Spleen (tissue), 7 donors: ENCODE results near the gene SRI.

ENCODE experiments used
- CTCF ChIP-seq, 11 experiments: fragments of 200-600 bp in 7 of 11; fragments of 450-650 bp in 4 of 11; sonication (generic) in 4 of 11; IDR thresholded peaks in 8 of 11; conservative IDR thresholded peaks in 3 of 11; 1 replicate in 7 of 11; 2 replicates in 4 of 11; pipeline versions ENCODE4 v1.4.0 to v1.8.0; 2016 to 2021; ENCODE audit warnings: antibody characterized with exemption in 11 of 11, inconsistent platforms in 4 of 11, mild to moderate bottlenecking in 1 of 11
- POLR2A ChIP-seq, 3 donors: fragments of 450-650 bp; IDR thresholded peaks; one replicate each; pipeline ENCODE4 v1.5.1; 2017; ENCODE audit warnings: antibody characterized with exemption in 3 of 3, mild to moderate bottlenecking in 1 of 3
- POLR2AphosphoS5 ChIP-seq, 3 donors: sonication (generic); formaldehyde crosslinking; IDR thresholded peaks; one replicate each; pipeline ENCODE4 v1.5.1; 2017; ENCODE audit warnings: antibody characterized with exemption in 3 of 3
- donor health status: DM: no; HTN: no; CAD: no; lungs with moderate emphysema.
- donor health status: DM: no; HTN: no; CAD: no.
- donor health status: DM: no; HTN: no; CAD: no.

GRCh38 chr7:88223265-88223664 is 3.4 kb upstream of the SRI start:
- TF ChIP-seq CTCF (IDR thresholded peaks at IDR 0.05 in 8 of 11, conservative IDR thresholded peaks at IDR 0.05 in 3 of 11) (no peak), POLR2A (IDR thresholded peaks at IDR 0.05) (no peak), POLR2AphosphoS5 (IDR thresholded peaks at IDR 0.05) (no peak)
